GM19025 (cell line): ENCODE results near the gene LMBR1.
A peak's percentile ranks its signal among the peaks of the same experiment; 100 is the strongest.
"Not testable (repeated sequence)": the region's sequence is repeated elsewhere in the genome, so short reads cannot be mapped to it uniquely, and the experiment has no call there.

Experiments
- ATAC-seq: cut with Tn5 transposase; IDR thresholded peaks from one replicate; pipeline ENCODE4 v1.9.1; 2021; ENCODE audit warnings: mild to moderate bottlenecking, low read depth, moderate library complexity; ENCODE audit not compliant: unreplicated experiment

The LMBR1 gene

DNA sequence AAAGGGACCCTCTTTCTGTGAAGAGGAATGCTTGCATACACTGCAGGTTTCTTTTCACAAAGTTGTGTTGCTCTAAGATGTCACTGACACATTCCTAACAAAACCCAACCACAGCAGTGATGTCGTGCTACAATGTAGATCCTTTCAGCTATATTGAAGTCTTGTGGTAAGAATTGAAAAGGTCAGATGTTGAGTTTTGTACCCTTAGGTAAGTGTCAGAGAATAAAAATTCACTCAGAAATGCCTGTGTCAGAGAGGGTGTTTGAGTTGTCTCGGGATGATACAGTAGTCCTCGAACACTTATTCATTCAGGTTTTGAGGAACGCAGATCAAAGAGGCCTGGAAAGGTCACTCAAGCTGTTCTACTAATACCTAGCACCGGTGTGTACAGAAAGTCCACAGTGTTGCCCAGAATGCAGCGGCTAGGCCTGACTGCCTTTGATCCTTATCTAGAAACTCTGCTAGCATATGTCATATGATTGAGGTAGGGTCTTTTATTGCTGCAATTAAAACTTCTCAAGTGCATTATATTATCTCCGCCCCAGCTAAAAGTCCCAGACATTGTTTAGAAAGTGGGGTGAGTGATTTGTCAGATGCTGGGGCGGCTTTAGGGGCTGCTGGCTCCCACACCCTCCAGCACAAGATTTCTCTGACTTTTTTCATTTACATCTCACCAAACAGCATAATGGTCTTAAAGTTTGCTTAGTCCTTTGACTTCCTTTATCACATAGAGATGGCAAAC lies 226.4 kb downstream of the LMBR1 start:
- ATAC-seq = no peak

DNA sequence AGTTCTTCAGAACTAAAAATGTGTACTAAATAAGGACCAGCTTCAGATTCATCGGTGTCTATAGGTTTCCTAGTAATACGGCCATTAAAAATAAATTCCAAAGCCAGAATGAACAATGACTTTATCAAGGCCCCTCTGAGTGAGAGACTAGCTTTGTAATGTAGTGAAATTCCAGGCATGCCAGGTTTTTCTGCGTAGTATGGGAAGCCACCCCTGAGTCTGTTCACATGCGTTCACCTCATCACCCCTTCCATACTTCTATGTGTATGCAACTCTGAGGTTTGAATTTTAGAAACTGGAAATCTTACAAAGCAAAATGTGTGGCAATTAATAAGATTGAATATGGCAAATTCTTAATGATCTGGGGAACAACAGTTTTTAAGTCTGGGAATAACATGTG lies 227.9 kb downstream of the LMBR1 start:
- no peak for ATAC-seq

DNA sequence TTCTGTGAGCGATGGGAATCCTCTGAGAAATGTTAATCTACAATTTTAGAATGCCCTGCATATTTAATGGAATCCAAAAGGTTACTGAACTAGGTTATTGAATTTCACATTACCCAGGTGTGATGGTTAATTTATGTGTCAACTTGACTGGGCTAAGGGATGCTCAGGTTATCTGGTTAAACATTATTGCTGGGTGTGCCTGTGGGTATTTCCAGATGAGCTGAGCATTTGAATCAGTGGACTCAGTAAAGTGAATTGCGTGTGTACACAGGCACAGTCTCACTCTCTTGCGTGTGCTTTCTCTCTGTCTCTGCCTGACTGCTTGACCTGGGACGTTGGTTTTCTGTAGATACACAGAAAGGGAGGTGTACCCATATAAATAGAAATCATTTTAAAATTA lies 230.7 kb downstream of the LMBR1 start:
- no peak for ATAC-seq

- ATAC-seq = no peak
Observed at GRCh38 chr7:156661637-156662036, 231.3 kb downstream of the LMBR1 start.

DNA sequence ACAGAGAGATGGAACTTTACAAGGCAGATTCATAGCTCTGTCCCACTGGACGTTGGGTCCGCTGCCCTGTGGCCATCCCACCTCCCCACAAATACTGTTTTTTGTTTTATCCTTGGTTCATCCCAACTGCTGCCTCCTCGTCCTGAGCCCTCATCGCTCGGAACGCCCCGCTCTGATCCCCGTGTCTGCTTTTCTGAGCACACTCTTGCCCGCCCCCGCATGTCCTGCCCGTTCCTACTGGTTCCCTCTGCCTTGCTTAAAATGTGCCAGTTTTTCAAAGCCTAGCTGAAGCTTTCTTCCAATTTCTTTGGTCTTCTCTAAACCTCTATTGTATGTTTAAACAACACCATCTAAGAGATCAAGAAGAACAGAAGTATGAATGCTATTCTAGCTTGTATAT lies 233.0 kb downstream of the LMBR1 start:
- no peak for ATAC-seq

DNA sequence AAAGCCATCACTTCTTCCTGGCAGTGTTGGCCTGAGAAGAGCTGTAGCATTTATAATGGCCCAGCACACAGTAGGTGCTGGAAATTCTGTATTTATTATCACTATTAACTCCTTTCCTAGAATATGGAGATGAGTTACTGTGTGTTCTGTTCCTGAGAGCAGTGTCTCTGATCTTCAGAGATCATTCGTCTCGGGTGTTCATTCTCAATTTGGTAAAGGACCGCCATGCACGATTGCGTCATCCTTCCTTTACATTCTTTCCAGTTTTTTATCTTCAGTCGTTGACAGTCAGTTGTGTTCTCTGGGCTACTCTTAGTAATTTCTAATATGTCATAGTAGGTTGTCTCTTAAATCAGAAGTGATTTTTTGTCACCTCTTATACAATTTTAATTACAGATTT lies 233.8 kb downstream of the LMBR1 start:
- ATAC-seq = no peak

- ATAC-seq = no peak
Observed at GRCh38 chr7:156657681-156658080, 235.3 kb downstream of the LMBR1 start.

DNA sequence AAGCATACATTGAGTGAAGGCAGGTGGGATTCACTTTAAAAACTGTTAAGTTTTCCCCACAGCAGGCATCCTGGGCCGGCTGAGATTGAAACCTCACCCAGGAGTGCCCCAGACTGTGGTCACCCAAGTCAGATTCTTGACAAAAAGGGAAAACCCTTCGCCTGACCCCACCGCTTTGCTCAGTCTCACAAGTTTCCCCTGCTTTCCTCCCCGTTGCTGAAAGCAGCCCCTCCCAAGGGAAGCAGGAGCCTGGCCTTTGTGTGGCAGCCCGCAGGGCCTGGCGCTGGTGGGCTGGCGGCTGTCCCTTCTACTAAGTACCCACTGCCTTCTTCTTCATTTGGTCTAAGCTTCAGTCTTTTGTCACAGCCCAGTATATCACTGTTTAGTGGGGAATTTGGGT lies 236.4 kb downstream of the LMBR1 start:
- ATAC-seq = peak; percentile 69

DNA sequence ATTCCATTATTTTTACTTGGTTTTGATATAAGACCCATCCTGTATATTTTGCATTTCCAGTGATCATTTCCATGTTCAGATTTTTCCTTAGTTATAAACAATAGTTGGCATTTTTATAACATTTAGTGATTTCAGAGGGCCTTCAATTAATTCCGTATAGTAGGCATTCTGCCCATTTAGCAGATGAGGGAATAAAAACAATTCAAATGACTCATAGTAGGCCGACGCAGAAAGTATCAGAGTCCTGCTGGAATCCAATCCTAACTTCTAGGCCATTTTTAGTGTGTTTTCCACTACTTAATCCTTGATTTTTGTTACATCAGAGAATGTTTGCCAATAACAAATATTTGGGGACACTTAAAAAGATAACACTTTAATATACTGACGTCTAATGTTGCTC lies 237.0 kb downstream of the LMBR1 start:
- no peak for ATAC-seq

DNA sequence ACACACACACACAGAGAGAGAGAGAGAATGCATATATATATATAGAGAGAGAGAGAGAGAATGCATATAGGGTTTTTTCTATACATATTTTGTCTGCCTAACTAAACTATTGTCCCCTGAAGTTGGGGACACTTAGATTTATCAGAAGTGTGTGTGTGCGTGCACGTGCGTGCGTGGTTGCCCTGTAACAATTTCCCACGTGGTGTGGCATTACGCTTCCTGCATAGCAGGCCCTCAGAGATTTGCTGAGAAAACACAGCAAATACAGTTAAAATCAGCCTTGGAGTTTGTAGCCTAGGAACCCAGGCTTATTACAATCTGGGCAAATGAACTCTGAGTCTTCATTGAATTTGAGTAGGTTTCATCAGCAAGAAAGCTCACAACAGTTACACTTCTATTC lies 237.7 kb downstream of the LMBR1 start:
- ATAC-seq = no peak

DNA sequence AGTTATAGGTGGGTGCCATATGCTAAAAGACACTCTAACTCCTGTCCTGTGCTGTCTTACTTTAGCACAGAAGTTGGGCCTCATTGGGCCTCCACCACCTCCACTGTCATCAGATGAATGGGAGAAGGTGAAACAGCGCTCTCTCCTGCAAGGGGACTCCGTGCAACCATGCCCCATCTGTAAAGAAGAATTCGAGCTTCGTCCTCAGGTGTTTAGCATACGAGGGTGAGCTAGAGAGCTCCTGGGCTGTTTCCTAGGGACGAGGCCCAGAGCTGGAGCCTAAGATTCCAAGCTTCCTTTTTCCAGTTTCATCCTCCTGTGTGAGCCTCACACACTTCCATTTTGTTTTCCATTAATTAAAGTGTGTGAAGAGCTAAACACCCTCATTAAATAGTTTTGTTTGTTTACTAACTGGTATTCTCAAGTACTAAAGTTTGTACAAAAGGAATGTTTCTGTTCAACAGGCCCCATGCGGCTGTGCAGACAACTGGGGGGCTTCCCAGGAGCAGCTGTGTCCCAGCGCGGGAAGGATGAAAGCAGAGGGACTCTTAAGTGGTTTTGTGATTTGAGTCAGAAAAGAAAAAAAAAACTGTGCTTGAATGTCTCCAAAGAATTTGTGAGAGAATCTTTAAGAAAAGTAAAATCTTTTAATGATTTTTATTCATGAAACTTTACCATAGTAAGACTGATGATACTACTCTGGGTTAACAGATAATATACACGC lies 238.3 kb downstream of the LMBR1 start:
- no peak for ATAC-seq

DNA sequence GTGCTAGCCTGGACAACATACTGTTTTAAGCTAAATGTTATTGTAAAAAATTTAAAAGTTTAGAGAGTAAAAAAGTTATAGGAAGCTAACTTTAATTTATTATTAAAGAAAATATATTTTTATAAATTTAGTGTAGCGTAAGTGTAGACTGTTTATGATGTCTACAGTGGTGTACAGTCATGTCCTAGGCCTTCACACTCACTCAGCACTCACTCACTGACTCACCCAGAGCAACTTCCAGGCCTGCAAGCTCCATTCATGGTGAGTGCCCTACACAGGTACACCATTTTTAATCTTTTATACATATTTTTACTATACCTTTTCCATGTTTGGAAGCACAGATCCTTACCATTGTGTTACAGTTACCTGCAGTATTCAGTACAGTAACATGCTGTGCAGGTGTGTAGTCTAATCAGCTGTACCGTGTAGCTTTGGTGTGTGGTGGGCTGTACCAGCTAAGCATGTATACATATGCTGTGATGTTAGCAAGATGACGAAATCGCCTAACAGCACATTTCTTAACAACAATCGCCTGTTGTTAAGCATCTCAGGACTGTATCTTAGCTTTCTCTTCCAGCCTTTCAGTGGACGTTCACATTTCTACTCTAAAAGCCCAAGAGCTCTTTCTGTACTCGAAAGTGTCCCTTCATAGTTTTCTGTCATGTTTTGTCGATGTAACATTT lies 240.0 kb downstream of the LMBR1 start:
- ATAC-seq = no peak

- no peak for ATAC-seq
Observed at GRCh38 chr7:156651474-156651873, 241.5 kb downstream of the LMBR1 start.

GRCh38 chr7:156650042-156650441 lies 242.9 kb downstream of the LMBR1 start:
- ATAC-seq = no peak

- not testable (repeated sequence) for ATAC-seq
Observed at GRCh38 chr7:156647330-156647729, 245.7 kb downstream of the LMBR1 start.

- no peak for ATAC-seq
Observed at GRCh38 chr7:156642306-156643045, 250.5 kb downstream of the LMBR1 start.

GRCh38 chr7:156640949-156641485 lies 252.0 kb downstream of the LMBR1 start:
- peak; percentile 40 for ATAC-seq

- peak; percentile 76 for ATAC-seq
Observed at GRCh38 chr7:156640257-156640948, 252.6 kb downstream of the LMBR1 start, which contains the start of gene RNF32. Gene RNF32 (plus strand): TSS chr7:156640774. CDS start chr7:156643878, 3,104 bp downstream.

- ATAC-seq = no peak
Observed at GRCh38 chr7:156639426-156640256, 253.3 kb downstream of the LMBR1 start.
